ENCODE measurements around the gene SFXN5. TPM values are rescaled to one million over a fixed set of nuclear protein-coding genes. Genes with fewer than 3 reads are reported as not detected.
A peak's percentile ranks its signal among the peaks of the same experiment; 100 is the strongest.

SFXN5 gene
- total and polyA plus RNA-seq, 2 donors (not counting 1 experiment from before 2014, with no cell fraction given) = 5.8 to 13.9 TPM

DNA sequence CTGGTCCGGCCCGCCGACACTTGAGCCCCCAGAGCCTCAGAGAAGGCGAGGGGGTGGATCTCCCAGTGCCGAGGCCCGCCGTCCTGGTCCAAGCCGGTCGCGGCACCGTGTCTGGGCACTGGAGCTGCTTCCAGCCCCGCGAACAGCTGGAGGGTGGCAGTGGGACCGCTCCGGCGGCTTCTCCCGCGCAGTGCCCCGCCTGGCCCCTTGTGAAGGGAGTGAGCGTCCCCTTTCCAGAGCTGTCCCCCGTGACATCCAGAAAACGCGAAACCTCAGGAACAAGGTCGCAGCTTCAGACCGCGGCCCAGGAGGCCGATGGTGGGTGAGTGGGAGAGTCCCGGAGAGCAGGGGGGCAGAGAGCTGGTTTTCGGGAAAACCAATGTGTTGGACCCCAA is 154.8 kb downstream of the SFXN5 start:
- peak overlapping the region; percentile 15 for H3K4me2 ChIP-seq (ENCODE audit: extremely low read depth, insufficient read depth, low read length)
- H3K4me3 ChIP-seq (replicated peaks in 1 of 4; ENCODE audit: control extremely low read depth in 1 of 4, insufficient read depth in 1 of 4, low read depth in 3 of 4, low read length in 4 of 4) = no peak overlapping the region
- no peaks in the 10 kb centered on the region for H3K4me1 ChIP-seq (ENCODE audit: control insufficient read depth, extremely low read depth, insufficient read depth, low read length)
- H3K9ac ChIP-seq (ENCODE audit: insufficient read depth, low read length) = no peak overlapping the region
- peak; percentile 98 for TF ChIP-seq EZH2 (IDR thresholded peaks at IDR 0.05; ENCODE audit: low read length, missing control alignments)
- TF ChIP-seq, protein P1, sequence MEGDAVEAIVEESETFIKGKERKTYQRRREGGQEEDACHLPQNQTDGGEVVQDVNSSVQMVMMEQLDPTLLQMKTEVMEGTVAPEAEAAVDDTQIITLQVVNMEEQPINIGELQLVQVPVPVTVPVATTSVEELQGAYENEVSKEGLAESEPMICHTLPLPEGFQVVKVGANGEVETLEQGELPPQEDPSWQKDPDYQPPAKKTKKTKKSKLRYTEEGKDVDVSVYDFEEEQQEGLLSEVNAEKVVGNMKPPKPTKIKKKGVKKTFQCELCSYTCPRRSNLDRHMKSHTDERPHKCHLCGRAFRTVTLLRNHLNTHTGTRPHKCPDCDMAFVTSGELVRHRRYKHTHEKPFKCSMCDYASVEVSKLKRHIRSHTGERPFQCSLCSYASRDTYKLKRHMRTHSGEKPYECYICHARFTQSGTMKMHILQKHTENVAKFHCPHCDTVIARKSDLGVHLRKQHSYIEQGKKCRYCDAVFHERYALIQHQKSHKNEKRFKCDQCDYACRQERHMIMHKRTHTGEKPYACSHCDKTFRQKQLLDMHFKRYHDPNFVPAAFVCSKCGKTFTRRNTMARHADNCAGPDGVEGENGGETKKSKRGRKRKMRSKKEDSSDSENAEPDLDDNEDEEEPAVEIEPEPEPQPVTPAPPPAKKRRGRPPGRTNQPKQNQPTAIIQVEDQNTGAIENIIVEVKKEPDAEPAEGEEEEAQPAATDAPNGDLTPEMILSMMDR (conservative IDR thresholded peaks at IDR 0.05 in 1 of 2, IDR thresholded peaks at IDR 0.05 in 1 of 2; ENCODE audit: low read depth in 1 of 2, low read length in 2 of 2) = no peak
- DNase-seq (ENCODE audit: low read depth in 2 of 2) = no peak
- no peaks in the 10 kb centered on the region for H4K20me1 ChIP-seq (ENCODE audit: control insufficient read depth, extremely low read depth, insufficient read depth, low read length)
- peaks cover 85% of the 10 kb centered on the region for H3K27me3 ChIP-seq (ENCODE audit: control insufficient read depth, insufficient read depth, low read length)
- no peak overlapping the region for H2AFZ ChIP-seq (ENCODE audit: low read length)
- H3K79me2 ChIP-seq (ENCODE audit: control insufficient read depth, insufficient read depth, low read length) = no peaks in the 10 kb centered on the region
- no peaks in the 10 kb centered on the region for H3K9me3 ChIP-seq (ENCODE audit: control insufficient read depth, insufficient read depth, low read depth, low read length)
- no peaks in the 10 kb centered on the region for H3K36me3 ChIP-seq (ENCODE audit: control insufficient read depth, insufficient read depth, low read length)
- H3K27ac ChIP-seq (ENCODE audit: insufficient read depth, low read length) = no peak overlapping the region

DNA sequence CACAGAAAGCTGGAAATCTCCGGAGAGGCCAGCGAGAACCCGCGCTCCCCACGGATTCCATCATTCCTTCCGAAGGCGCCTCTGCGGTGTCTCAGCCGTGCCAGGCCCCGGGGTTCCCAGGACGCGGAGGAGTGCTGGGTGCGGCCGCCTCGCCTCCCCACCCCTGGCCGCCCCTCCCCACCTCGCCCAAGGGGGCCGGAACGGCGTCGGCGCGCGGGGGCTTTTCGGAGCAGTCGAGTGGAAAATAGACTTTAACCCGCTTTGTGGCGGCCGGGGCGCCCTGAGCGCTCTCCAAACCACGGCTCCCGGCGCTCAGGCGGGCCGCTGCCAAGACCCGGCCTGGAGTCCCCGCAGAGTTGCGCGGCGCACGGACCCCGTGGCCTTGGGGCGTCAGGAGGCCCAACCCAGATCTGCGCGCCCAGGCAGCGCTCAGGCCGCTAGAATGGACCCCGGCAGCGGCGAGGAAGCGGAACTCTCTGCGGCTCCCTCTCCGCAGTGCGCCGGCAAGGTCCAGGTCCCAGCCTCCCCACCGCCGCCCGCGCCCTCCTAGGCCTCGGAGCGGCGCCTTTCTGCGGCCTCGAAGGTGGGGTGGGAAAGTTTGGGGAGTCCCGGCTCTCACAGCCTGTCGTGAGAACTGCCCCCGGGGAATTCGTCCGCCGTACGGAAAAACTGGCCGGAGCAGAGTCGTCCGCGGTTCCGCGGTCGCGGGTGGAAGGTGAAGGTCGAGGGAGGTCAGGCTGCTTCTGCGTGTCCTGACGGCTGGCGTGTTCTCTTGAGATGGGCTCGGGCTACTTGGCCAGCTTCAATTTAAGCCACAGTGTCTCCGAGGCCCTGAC is 155.4 kb downstream of the SFXN5 start:
- no peak overlapping the region for H3K4me2 ChIP-seq (ENCODE audit: extremely low read depth, insufficient read depth, low read length)
- no peaks in the 10 kb centered on the region for H3K4me1 ChIP-seq (ENCODE audit: control insufficient read depth, extremely low read depth, insufficient read depth, low read length)
- DNase-seq (ENCODE audit: low read depth in 2 of 2) = peak; percentile 21 to 34
- no peak overlapping the region for H3K9ac ChIP-seq (ENCODE audit: insufficient read depth, low read length)
- no peaks in the 10 kb centered on the region for H3K9me3 ChIP-seq (ENCODE audit: control insufficient read depth, insufficient read depth, low read depth, low read length)
- H4K20me1 ChIP-seq (ENCODE audit: control insufficient read depth, extremely low read depth, insufficient read depth, low read length) = no peaks in the 10 kb centered on the region
- no peaks in the 10 kb centered on the region for H3K79me2 ChIP-seq (ENCODE audit: control insufficient read depth, insufficient read depth, low read length)
- H2AFZ ChIP-seq (ENCODE audit: low read length) = no peak overlapping the region
- H3K27ac ChIP-seq (ENCODE audit: insufficient read depth, low read length) = no peak overlapping the region
- no peak for TF ChIP-seq EZH2 (IDR thresholded peaks at IDR 0.05; ENCODE audit: low read length, missing control alignments)
- TF ChIP-seq, protein P1 (conservative IDR thresholded peaks at IDR 0.05 in 1 of 2, IDR thresholded peaks at IDR 0.05 in 1 of 2; ENCODE audit: low read depth in 1 of 2, low read length in 2 of 2) = no peak
- H3K4me3 ChIP-seq (replicated peaks in 1 of 4; ENCODE audit: control extremely low read depth in 1 of 4, insufficient read depth in 1 of 4, low read depth in 3 of 4, low read length in 4 of 4) = no peak overlapping the region
- H3K27me3 ChIP-seq (ENCODE audit: control insufficient read depth, insufficient read depth, low read length) = peaks cover 81% of the 10 kb centered on the region
- H3K36me3 ChIP-seq (ENCODE audit: control insufficient read depth, insufficient read depth, low read length) = no peaks in the 10 kb centered on the region

DNA sequence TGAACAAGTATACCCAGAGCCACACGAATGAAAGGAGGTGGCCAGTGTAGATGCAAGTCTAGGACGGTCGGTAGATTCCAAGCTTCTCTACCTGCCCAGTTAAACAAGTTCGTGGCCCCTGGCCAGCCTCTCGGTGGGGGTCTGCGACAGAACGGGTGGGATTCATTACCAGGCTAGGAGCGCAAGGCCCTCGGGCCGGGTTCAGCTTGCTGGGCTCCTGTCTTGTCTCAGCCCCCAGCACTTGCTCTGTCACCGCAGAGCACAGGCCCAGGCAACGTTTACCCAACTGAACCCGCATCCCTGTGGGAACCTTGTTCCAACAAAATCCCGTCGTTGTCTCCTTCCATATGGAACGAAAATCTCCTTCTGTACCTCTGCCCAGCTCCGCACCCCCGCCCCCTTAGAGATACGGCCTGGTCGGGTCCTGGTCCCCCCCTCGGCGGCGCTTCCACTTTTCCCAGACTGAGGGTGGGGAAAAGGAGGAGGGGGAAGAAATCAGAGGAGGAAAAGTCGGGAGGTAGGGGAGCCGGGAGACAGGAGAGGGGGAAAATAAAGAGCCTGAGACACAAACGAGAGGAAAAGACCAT is 156.1 kb downstream of the SFXN5 start:
- Histone ChIP-seq H3K27me3 (ENCODE audit: control insufficient read depth, insufficient read depth, low read length) (peaks cover 75% of the 10 kb centered on the region), H2AFZ (ENCODE audit: low read length) (no peak overlapping the region), H3K27ac (ENCODE audit: insufficient read depth, low read length) (no peak overlapping the region), H3K4me3 (replicated peaks in 1 of 4; ENCODE audit: control extremely low read depth in 1 of 4, insufficient read depth in 1 of 4, low read depth in 3 of 4, low read length in 4 of 4) (no peak overlapping the region), H3K9me3 (ENCODE audit: control insufficient read depth, insufficient read depth, low read depth, low read length) (no peaks in the 10 kb centered on the region), H3K4me2 (ENCODE audit: extremely low read depth, insufficient read depth, low read length) (no peak overlapping the region), H3K9ac (ENCODE audit: insufficient read depth, low read length) (no peak overlapping the region), H3K36me3 (ENCODE audit: control insufficient read depth, insufficient read depth, low read length) (no peaks in the 10 kb centered on the region), H4K20me1 (ENCODE audit: control insufficient read depth, extremely low read depth, insufficient read depth, low read length) (no peaks in the 10 kb centered on the region), H3K79me2 (ENCODE audit: control insufficient read depth, insufficient read depth, low read length) (no peaks in the 10 kb centered on the region), H3K4me1 (ENCODE audit: control insufficient read depth, extremely low read depth, insufficient read depth, low read length) (no peaks in the 10 kb centered on the region)
- no peak for DNase-seq (ENCODE audit: low read depth in 2 of 2)
- peak; percentile 94 for TF ChIP-seq EZH2 (IDR thresholded peaks at IDR 0.05; ENCODE audit: low read length, missing control alignments)
- TF ChIP-seq, protein P1 (conservative IDR thresholded peaks at IDR 0.05 in 1 of 2, IDR thresholded peaks at IDR 0.05 in 1 of 2; ENCODE audit: low read depth in 1 of 2, low read length in 2 of 2) = no peak

All from fibroblast of lung (primary cell).